ENCODE results near the gene MCF2L.

The MCF2L gene

GRCh38 chr13:113112893-113113845 lies 144.2 kb downstream of the MCF2L start:
- in situ Hi-C loops (cut with MboI; ENCODE audit: low sequenced_read_pairs, unreplicated experiment) = no loop called here
- no peak for TF ChIP-seq CTCF (IDR thresholded peaks at IDR 0.05; ENCODE audit: borderline replicate concordance, control extremely low read depth, extremely low read depth, insufficient read depth, missing control alignments)
- no peak for DNase-seq (ENCODE audit: low spot score)

GRCh38 chr13:113113846-113114271 lies 144.8 kb downstream of the MCF2L start:
- DNase-seq (ENCODE audit: low spot score) = no peak
- TF ChIP-seq CTCF (IDR thresholded peaks at IDR 0.05; ENCODE audit: borderline replicate concordance, control extremely low read depth, extremely low read depth, insufficient read depth, missing control alignments) = no peak
- in situ Hi-C loops (cut with MboI; ENCODE audit: low sequenced_read_pairs, unreplicated experiment) = no loop called here

- TF ChIP-seq CTCF (IDR thresholded peaks at IDR 0.05; ENCODE audit: borderline replicate concordance, control extremely low read depth, extremely low read depth, insufficient read depth, missing control alignments) = no peak
- in situ Hi-C loops (cut with MboI; ENCODE audit: low sequenced_read_pairs, unreplicated experiment) = no loop called here
- DNase-seq (ENCODE audit: low spot score) = no peak
Observed at GRCh38 chr13:113114511-113115362, 145.7 kb downstream of the MCF2L start.

- TF ChIP-seq CTCF (IDR thresholded peaks at IDR 0.05; ENCODE audit: borderline replicate concordance, control extremely low read depth, extremely low read depth, insufficient read depth, missing control alignments) = no peak
- no peak for DNase-seq (ENCODE audit: low spot score)
- in situ Hi-C loops (cut with MboI; ENCODE audit: low sequenced_read_pairs, unreplicated experiment) = no loop called here
Observed at GRCh38 chr13:113115363-113116205, 146.6 kb downstream of the MCF2L start.

- DNase-seq (ENCODE audit: low spot score) = no peak
- TF ChIP-seq CTCF (IDR thresholded peaks at IDR 0.05; ENCODE audit: borderline replicate concordance, control extremely low read depth, extremely low read depth, insufficient read depth, missing control alignments) = no peak
- in situ Hi-C loops (cut with MboI; ENCODE audit: low sequenced_read_pairs, unreplicated experiment) = no loop called here
Observed at GRCh38 chr13:113116206-113116800, 147.3 kb downstream of the MCF2L start.
